H9 (cell line): ENCODE measurements around the gene EPHA3. TPM values are rescaled to one million over a fixed set of nuclear protein-coding genes. Genes with fewer than 3 reads are reported as not detected.

Experiments used
- DNase-seq: peaks from one replicate; pipeline ENCODE4 v3.0.0-alpha.2; 2017
- H2AFZ ChIP-seq: one replicate; pipeline ENCODE4 v1.6.1; 2013; ENCODE audit warnings: mild to moderate bottlenecking, low read length, control low read depth, moderate library complexity
- H2AK5ac ChIP-seq: 2 replicates; pipeline ENCODE4 v1.6.1; 2013; ENCODE audit warnings: low read length, control low read depth, mixed read lengths; ENCODE audit not compliant: insufficient read length
- H2BK120ac ChIP-seq: one replicate; pipeline ENCODE4 v1.6.1; 2013; ENCODE audit warnings: low read depth, mild to moderate bottlenecking, low read length, control low read depth, inconsistent platforms; ENCODE audit not compliant: poor library complexity, severe bottlenecking
- H2BK12ac ChIP-seq: 2 replicates; pipeline ENCODE4 v1.6.1; 2013; ENCODE audit warnings: low read length, control low read depth, mixed read lengths, low read depth; ENCODE audit not compliant: insufficient read length
- H2BK15ac ChIP-seq: 2 replicates; pipeline ENCODE4 v1.6.1; 2013; ENCODE audit warnings: low read depth, low read length, control low read depth
- H2BK20ac ChIP-seq: one replicate; pipeline ENCODE4 v1.6.1; 2013; ENCODE audit warnings: low read depth, mild to moderate bottlenecking, low read length, control low read depth, inconsistent platforms; ENCODE audit not compliant: poor library complexity, severe bottlenecking
- H2BK5ac ChIP-seq: 2 replicates; pipeline ENCODE4 v1.6.1; 2013; ENCODE audit warnings: low read length, control low read depth, mixed read lengths; ENCODE audit not compliant: insufficient read length
- H3K14ac ChIP-seq: 2 replicates; pipeline ENCODE4 v1.6.1; 2013; ENCODE audit warnings: low read length, control low read depth; ENCODE audit not compliant: insufficient read depth
- H3K18ac ChIP-seq: 2 replicates; pipeline ENCODE4 v1.6.1; 2013; ENCODE audit warnings: low read depth, mild to moderate bottlenecking, mixed read lengths, low read length, control low read depth; ENCODE audit not compliant: insufficient read length
- H3K23ac ChIP-seq: 2 replicates; pipeline ENCODE4 v1.6.1; 2013; ENCODE audit warnings: low read length, control low read depth, mixed read lengths, low read depth; ENCODE audit not compliant: insufficient read length
- H3K23me2 ChIP-seq: 2 replicates; pipeline ENCODE4 v1.6.1; 2013; ENCODE audit warnings: low read depth, mild to moderate bottlenecking, mixed read lengths, low read length, control low read depth; ENCODE audit not compliant: insufficient read length, poor library complexity, severe bottlenecking
- H3K27ac ChIP-seq: 2 replicates; pipeline ENCODE4 v1.5.1; 2013; ENCODE audit warnings: low read length, control low read depth, mixed read lengths, low read depth; ENCODE audit not compliant: insufficient read length
- H3K27me3 ChIP-seq: 2 replicates; pipeline ENCODE4 v1.6.1; 2013; ENCODE audit warnings: low read length, control low read depth, inconsistent platforms; ENCODE audit not compliant: insufficient read depth
- H3K4ac ChIP-seq: 2 replicates; pipeline ENCODE4 v1.6.1; 2013; ENCODE audit warnings: low read depth, mild to moderate bottlenecking, control low read depth, inconsistent platforms, low read length, moderate library complexity
- H3K4me1 ChIP-seq: 2 replicates; pipeline ENCODE4 v1.6.1; 2013; ENCODE audit warnings: low read length, control low read depth, inconsistent platforms; ENCODE audit not compliant: insufficient read depth
- H3K4me2 ChIP-seq: 2 replicates; pipeline ENCODE4 v1.6.1; 2013; ENCODE audit warnings: low read length, control low read depth, mixed read lengths; ENCODE audit not compliant: insufficient read length, insufficient read depth
- H3K56ac ChIP-seq: 2 replicates; pipeline ENCODE4 v1.6.1; 2013; ENCODE audit warnings: low read depth, mild to moderate bottlenecking, mixed read lengths, low read length, control low read depth; ENCODE audit not compliant: insufficient read length
- H3K79me1 ChIP-seq: 2 replicates; pipeline ENCODE4 v1.6.1; 2013; ENCODE audit warnings: low read depth, mild to moderate bottlenecking, moderate library complexity, low read length, control low read depth, inconsistent platforms; ENCODE audit not compliant: insufficient read depth, poor library complexity, severe bottlenecking
- H3K79me2 ChIP-seq: 2 replicates; pipeline ENCODE4 v1.6.1; 2013; ENCODE audit warnings: low read length, control low read depth, inconsistent platforms; ENCODE audit not compliant: insufficient read depth
- H3K9ac ChIP-seq: 2 replicates; pipeline ENCODE4 v1.6.1; 2013; ENCODE audit warnings: low read length, control low read depth, mixed read lengths; ENCODE audit not compliant: insufficient read length; ENCODE audit errors: extremely low read depth
- H3K9me3 ChIP-seq: one replicate; pipeline ENCODE4 v1.6.1; 2013; ENCODE audit warnings: low read depth, low read length, inconsistent platforms; ENCODE audit not compliant: control insufficient read depth
- H3T11ph ChIP-seq: one replicate; pipeline ENCODE4 v1.6.1; 2013; ENCODE audit warnings: mild to moderate bottlenecking, low read length, control low read depth, inconsistent platforms
- H4K20me1 ChIP-seq: one replicate; pipeline ENCODE4 v1.6.1; 2013; ENCODE audit not compliant: control insufficient read depth, insufficient read length, insufficient read depth
- H4K5ac ChIP-seq: 2 replicates; pipeline ENCODE4 v1.6.1; 2013; ENCODE audit warnings: low read depth, mild to moderate bottlenecking, mixed read lengths, low read length, control low read depth; ENCODE audit not compliant: insufficient read length
- H4K8ac ChIP-seq: replicated peaks from 2 replicates; pipeline ENCODE4 v1.6.1; 2013; ENCODE audit warnings: low read length, control low read depth, mixed read lengths, low read depth; ENCODE audit not compliant: insufficient read length
- H4K91ac ChIP-seq: 2 replicates; pipeline ENCODE4 v1.6.1; 2013; ENCODE audit warnings: low read depth, mild to moderate bottlenecking, moderate library complexity, mixed read lengths, low read length, control low read depth; ENCODE audit not compliant: insufficient read length
- H3K27ac Mint-ChIP-seq, 3 experiments: 2 replicates in 2 of 3; 3 replicates in 1 of 3; pipeline ENCODE4 v1.8.0; 2020 to 2021; ENCODE audit warnings: mixed read lengths in 3 of 3, mild to moderate bottlenecking in 1 of 3, moderate library complexity in 1 of 3
- H3K27me3 Mint-ChIP-seq: 2 replicates; pipeline ENCODE4 v1.8.0; 2021; ENCODE audit warnings: low read depth, mild to moderate bottlenecking, moderate library complexity, mixed read lengths
- H3K36me3 Mint-ChIP-seq, 3 experiments: 2 replicates in 2 of 3; 3 replicates in 1 of 3; pipeline ENCODE4 v1.8.0; 2020 to 2021; ENCODE audit warnings: low read depth in 3 of 3, mixed read lengths in 3 of 3; ENCODE audit not compliant: insufficient read depth in 1 of 3
- H3K4me1 Mint-ChIP-seq, 2 experiments: 2 replicates each; pipeline ENCODE4 v1.8.0; 2020; ENCODE audit warnings: mixed read lengths in 2 of 2
- H3K4me3 Mint-ChIP-seq, 2 experiments: 2 replicates in 1 of 2; 3 replicates in 1 of 2; pipeline ENCODE4 v1.8.0; 2020 to 2021; ENCODE audit warnings: mild to moderate bottlenecking in 2 of 2, mixed read lengths in 2 of 2, moderate library complexity in 1 of 2
- H3K9me3 Mint-ChIP-seq, 2 experiments: 2 replicates in 1 of 2; 3 replicates in 1 of 2; pipeline ENCODE4 v1.8.0; 2020; ENCODE audit warnings: mild to moderate bottlenecking in 2 of 2, mixed read lengths in 2 of 2, moderate library complexity in 1 of 2
- CTCF ChIP-seq: fragments of 200-600 bp; sonication (generic); conservative IDR thresholded peaks from 3 replicates; pipeline ENCODE4 v1.8.0; 2021; ENCODE audit warnings: antibody characterized with exemption, mild to moderate bottlenecking
- WGBS: extraction: QIAGEN DNeasy Blood & Tissue Kit; methylation state at CpG from one replicate; pipeline ENCODE4 v1.1.7; 2013; ENCODE audit warnings: missing lambda C conversion rate, low lambda C conversion rate, mixed read lengths; ENCODE audit not compliant: insufficient read length; ENCODE audit errors: extremely low coverage; 5-methylcytosine and 5-hydroxymethylcytosine counted together
- total RNA-seq: library from RNA; stranded (reverse); gene quantifications from 2 replicates; pipeline ENCODE4 v1.2.1, GENCODE V29; 2021

EPHA3 gene
- total RNA-seq, 1 experiment from 2014 or later = 0.66 TPM

DNA sequence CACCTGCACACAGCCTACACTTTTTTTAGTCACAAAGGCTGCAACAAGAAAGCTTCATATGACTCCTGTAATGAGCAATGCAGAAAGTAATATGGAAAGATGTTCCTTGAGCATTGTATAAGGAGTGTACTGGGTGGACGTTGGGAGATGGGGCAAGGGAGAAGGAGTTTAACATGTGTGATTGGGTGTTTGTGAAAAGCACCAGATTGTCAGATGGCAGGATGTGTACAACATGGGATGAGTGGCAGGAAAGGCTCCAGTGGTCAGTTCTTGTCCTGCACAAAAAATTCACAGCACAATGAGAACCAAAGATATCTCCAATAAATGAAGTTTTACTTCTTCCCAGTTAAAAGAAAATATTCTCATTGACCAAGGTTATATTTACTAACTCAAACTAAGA, 255.1 kb downstream of the EPHA3 start:
- no peaks in the 10 kb centered on the region for H3K79me1 ChIP-seq
- H3T11ph ChIP-seq = no peak overlapping the region
- no peaks in the 10 kb centered on the region for H3K23me2 ChIP-seq
- WGBS = no CpG with 5 or more reads among the region's 1 CpG
- no peak overlapping the region for H2BK20ac ChIP-seq
- no peaks in the 10 kb centered on the region for H3K79me2 ChIP-seq
- Mint-ChIP-seq H3K27ac (no peak overlapping the region; a peak in 1 of 7 replicates), H3K27me3 (no peaks in the 10 kb centered on the region), H3K9me3 (no peaks in the 10 kb centered on the region), H3K4me3 (no peak overlapping the region), H3K4me1 (peaks cover 4 to 7% of the 10 kb centered on the region in 2 experiments; a peak in 1 of 4 replicates), H3K36me3 (no peaks in the 10 kb centered on the region)
- no peak overlapping the region for H4K91ac ChIP-seq
- H3K4me2 ChIP-seq = no peak overlapping the region
- no peaks in the 10 kb centered on the region for H4K20me1 ChIP-seq
- H3K4ac ChIP-seq = no peak overlapping the region
- no peak overlapping the region for H2BK15ac ChIP-seq
- no peak overlapping the region for H3K18ac ChIP-seq
- H2BK120ac ChIP-seq = no peak overlapping the region
- no peaks in the 10 kb centered on the region for H3K27me3 ChIP-seq
- no peak overlapping the region for H3K9ac ChIP-seq
- no peaks in the 10 kb centered on the region for H3K4me1 ChIP-seq
- no peak overlapping the region for H4K8ac ChIP-seq
- H3K14ac ChIP-seq = no peak overlapping the region
- no peak for TF ChIP-seq CTCF
- no peak overlapping the region for H2BK12ac ChIP-seq
- H3K23ac ChIP-seq = no peak overlapping the region
- no peak overlapping the region for H4K5ac ChIP-seq
- H2BK5ac ChIP-seq = no peak overlapping the region
- H3K56ac ChIP-seq = no peak overlapping the region
- no peak overlapping the region for H3K27ac ChIP-seq
- H3K9me3 ChIP-seq = no peaks in the 10 kb centered on the region
- no peak for DNase-seq
- no peak overlapping the region for H2AK5ac ChIP-seq
- no peak overlapping the region for H2AFZ ChIP-seq
